H1 (cell line): ENCODE data around the gene TNFAIP8. TPM values are rescaled to one million over a fixed set of nuclear protein-coding genes. Genes with fewer than 3 reads are reported as not detected.

ENCODE experiments used
- CTCF ChIA-PET: fragments of 300-600 bp; sonication (Branson Sonifier 250); formaldehyde crosslinking; loops from one replicate; lab custom pipeline; 2021; ENCODE audit not compliant: partially characterized antibody; lab: Charles Lee
- POLR2A ChIA-PET: fragments of 300-600 bp; sonication (Branson Sonifier 250); formaldehyde crosslinking; loops from one replicate; lab custom pipeline; 2021; ENCODE audit warnings: inconsistent platforms; ENCODE audit not compliant: partially characterized antibody; lab: Charles Lee
- DNase-seq, 2 experiments: peaks; one replicate each; pipeline versions ENCODE4 v3.0.0 to v3.0.0-alpha.2; 2010 to 2022; ENCODE audit warnings: low spot score in 2 of 2, low read depth in 1 of 2, mixed read lengths in 1 of 2
- FAIRE-seq: peaks from 2 replicates; lab custom pipeline; 2011; peaks lifted over from hg19 to GRCh38; lab: Jason Lieb, UNC
- H2AFZ ChIP-seq: 2 replicates; pipeline ENCODE4 v1.8.1; 2012; ENCODE audit warnings: low read length, inconsistent platforms
- H2AK5ac ChIP-seq: 2 replicates; pipeline ENCODE4 v1.6.1; 2013; ENCODE audit warnings: low read depth, low read length
- H2BK120ac ChIP-seq: replicated peaks from 2 replicates; pipeline ENCODE3; 2013; ENCODE audit warnings: low read depth, low read length, inconsistent platforms
- H2BK12ac ChIP-seq: 2 replicates; pipeline ENCODE4 v1.6.1; 2013; ENCODE audit warnings: low read depth, low read length
- H2BK15ac ChIP-seq: 2 replicates; pipeline ENCODE4 v1.6.1; 2013; ENCODE audit warnings: low read length
- H2BK20ac ChIP-seq: 2 replicates; pipeline ENCODE4 v1.6.1; 2013; ENCODE audit warnings: low read length
- H2BK5ac ChIP-seq: 2 replicates; pipeline ENCODE4 v1.6.1; 2013; ENCODE audit warnings: low read depth, low read length
- H3K14ac ChIP-seq: 2 replicates; pipeline ENCODE4 v1.6.1; 2013; ENCODE audit warnings: inconsistent platforms; ENCODE audit not compliant: insufficient read length
- H3K18ac ChIP-seq: 2 replicates; pipeline ENCODE4 v1.6.1; 2013; ENCODE audit warnings: low read length; ENCODE audit errors: extremely low read depth
- H3K23ac ChIP-seq: 2 replicates; pipeline ENCODE4 v1.6.1; 2013; ENCODE audit warnings: inconsistent platforms; ENCODE audit not compliant: insufficient read length
- H3K23me2 ChIP-seq: 2 replicates; pipeline ENCODE4 v1.6.1; 2013; ENCODE audit warnings: low read depth, low read length
- H3K27ac ChIP-seq: 2 replicates; pipeline ENCODE4 v1.6.1; 2011; ENCODE audit warnings: low read depth, low read length, inconsistent platforms
- H3K27me3 ChIP-seq, 4 experiments: replicated peaks in 1 of 4; 1 replicate in 1 of 4; 2 replicates in 3 of 4; pipeline versions ENCODE4 v1.6.1 to v1.8.1; 2011 to 2013; ENCODE audit warnings: low read length in 3 of 4, mild to moderate bottlenecking in 3 of 4, inconsistent platforms in 2 of 4, mixed read lengths in 2 of 4, moderate library complexity in 1 of 4; ENCODE audit not compliant: control insufficient read depth in 3 of 4, insufficient read depth in 3 of 4; ENCODE audit errors: extremely low read depth in 1 of 4
- H3K36me3 ChIP-seq, 4 experiments: 2 replicates each; pipeline versions ENCODE4 v1.6.1 to v1.8.1; 2011 to 2013; ENCODE audit warnings: mild to moderate bottlenecking in 4 of 4, low read length in 3 of 4, moderate library complexity in 2 of 4, control low read depth in 1 of 4, inconsistent platforms in 1 of 4; ENCODE audit not compliant: insufficient read depth in 4 of 4, control insufficient read depth in 2 of 4
- H3K4ac ChIP-seq: replicated peaks from 2 replicates; pipeline ENCODE3; 2013; ENCODE audit warnings: low read length, low read depth, mixed read lengths, inconsistent platforms; ENCODE audit not compliant: insufficient read length
- H3K4me1 ChIP-seq, 4 experiments: replicated peaks in 1 of 4; 1 replicate in 1 of 4; 2 replicates in 3 of 4; pipeline versions ENCODE4 v1.6.1 to v1.8.1; 2011 to 2013; ENCODE audit warnings: low read length in 3 of 4, inconsistent platforms in 2 of 4, mixed read lengths in 1 of 4; ENCODE audit not compliant: insufficient read depth in 4 of 4, control insufficient read depth in 3 of 4
- H3K4me2 ChIP-seq, 2 experiments: 2 replicates each; pipeline versions ENCODE4 v1.6.1 to v1.8.1; 2011 to 2013; ENCODE audit warnings: low read depth in 2 of 2, low read length in 2 of 2, control low read depth in 1 of 2, inconsistent platforms in 1 of 2, mild to moderate bottlenecking in 1 of 2; ENCODE audit not compliant: insufficient read depth in 1 of 2
- H3K4me3 ChIP-seq, 4 experiments: fragments of 200-600, 300-600 bp in 1 of 4; sonication (generic), shearing (Covaris generic), sonication (Bioruptor Twin) in 1 of 4; 2 replicates each; pipeline versions ENCODE4 v1.5.1 to v1.8.1; 2011 to 2016; ENCODE audit warnings: low read length in 4 of 4, low read depth in 3 of 4, control low read depth in 2 of 4, inconsistent platforms in 2 of 4, mild to moderate bottlenecking in 2 of 4, mixed read lengths in 1 of 4, moderate library complexity in 1 of 4; ENCODE audit not compliant: insufficient read depth in 2 of 4; ENCODE audit errors: extremely low read depth in 1 of 4
- H3K56ac ChIP-seq: replicated peaks from 2 replicates; pipeline ENCODE3; 2013; ENCODE audit warnings: low read depth, mild to moderate bottlenecking, mixed read lengths, low read length, inconsistent platforms; ENCODE audit not compliant: insufficient read length
- H3K79me1 ChIP-seq: 2 replicates; pipeline ENCODE4 v1.6.1; 2013; ENCODE audit warnings: low read depth, low read length, control low read depth
- H3K79me2 ChIP-seq, 2 experiments: 2 replicates each; pipeline versions ENCODE4 v1.6.1 to v1.8.1; 2012 to 2013; ENCODE audit warnings: low read length in 2 of 2, mild to moderate bottlenecking in 2 of 2, inconsistent platforms in 1 of 2; ENCODE audit not compliant: insufficient read depth in 2 of 2, control insufficient read depth in 1 of 2
- H3K9ac ChIP-seq, 4 experiments: replicated peaks in 1 of 4; 1 replicate in 1 of 4; 2 replicates in 3 of 4; pipeline versions ENCODE4 v1.6.1 to v1.8.1; 2011 to 2013; ENCODE audit warnings: low read depth in 3 of 4, low read length in 3 of 4, control low read depth in 2 of 4, mild to moderate bottlenecking in 2 of 4, moderate library complexity in 2 of 4, inconsistent platforms in 1 of 4; ENCODE audit errors: extremely low read depth in 1 of 4
- H3K9me3 ChIP-seq, 2 experiments: 2 replicates each; pipeline versions ENCODE4 v1.6.1 to v1.8.1; 2012 to 2013; ENCODE audit warnings: mild to moderate bottlenecking in 2 of 2, moderate library complexity in 2 of 2, control low read depth in 1 of 2, inconsistent platforms in 1 of 2, low read depth in 1 of 2, low read length in 1 of 2, mixed read lengths in 1 of 2; ENCODE audit not compliant: insufficient read depth in 2 of 2
- H4K20me1 ChIP-seq, 2 experiments: replicated peaks in 1 of 2; 2 replicates each; pipeline versions ENCODE3 to v1.8.1; 2011 to 2013; ENCODE audit warnings: inconsistent platforms in 2 of 2, low read length in 2 of 2, mild to moderate bottlenecking in 1 of 2; ENCODE audit not compliant: insufficient read depth in 2 of 2, control insufficient read depth in 1 of 2
- H4K5ac ChIP-seq: 2 replicates; pipeline ENCODE4 v1.6.1; 2013; ENCODE audit warnings: low read length, low read depth, mixed read lengths, inconsistent platforms; ENCODE audit not compliant: insufficient read length
- H4K8ac ChIP-seq: 2 replicates; pipeline ENCODE4 v1.8.0; 2013; ENCODE audit warnings: mild to moderate bottlenecking, moderate library complexity, low read length, inconsistent platforms; ENCODE audit not compliant: insufficient read depth; ENCODE audit errors: extremely low read depth
- H4K91ac ChIP-seq: replicated peaks from 2 replicates; pipeline ENCODE3; 2013; ENCODE audit warnings: low read length, mixed read lengths, inconsistent platforms; ENCODE audit not compliant: insufficient read length
- MAFK ChIP-seq: IDR thresholded peaks from 2 replicates; pipeline ENCODE4 v1.6.1; 2012; ENCODE audit warnings: low read depth, mild to moderate bottlenecking, improper control_type of control experiment, low read length
- SAP30 ChIP-seq: fragments of 300-600 bp; sonication (generic); IDR thresholded peaks from 2 replicates; pipeline ENCODE4 v1.7.1; 2012; ENCODE audit warnings: low read length, moderate library complexity, mild to moderate bottlenecking, inconsistent platforms; ENCODE audit not compliant: insufficient read depth, insufficient replicate concordance
- SP2 ChIP-seq: IDR thresholded peaks from 2 replicates; pipeline ENCODE4 v1.6.1; 2012; ENCODE audit warnings: mild to moderate bottlenecking, low read length, inconsistent platforms
- WGBS, 2 experiments: shearing (Covaris generic) in 1 of 2; methylation state at CpG; one replicate each; pipeline versions ENCODE4 v1.1.6 to v1.1.7; 2013 to 2015; ENCODE audit warnings: low lambda C conversion rate in 2 of 2, mixed read lengths in 2 of 2, inconsistent platforms in 1 of 2, low coverage in 1 of 2, missing lambda C conversion rate in 1 of 2; ENCODE audit not compliant: insufficient replicate concordance in 2 of 2, insufficient coverage in 1 of 2, insufficient read length in 1 of 2; ENCODE audit errors: extremely low coverage in 1 of 2, missing lambda C conversion rate in 1 of 2; 5-methylcytosine and 5-hydroxymethylcytosine counted together
- polyA plus RNA-seq, 7 experiments: library from polyadenylated mRNA; depleted of rRNA in 3 of 7; stranded (reverse) in 5 of 7; unstranded in 2 of 7; fragments of >200 nt in 5 of 7; fragments of 200-250 nt in 2 of 7; gene quantifications; 1 replicate in 5 of 7; 2 replicates in 1 of 7; 4 replicates in 1 of 7; pipeline versions ENCODE4 v1.2.1 to v1.2.3, GENCODE V29; 2011 to 2013; ENCODE audit warnings: missing spikeins in 2 of 7, mixed read lengths in 2 of 7
- total RNA-seq: library from RNA; stranded (reverse); fragmentation: NEBNext Ultra II Directional; extraction: Animal tissue kit (Norgen Biotek cat#: 25700); gene quantifications from 2 replicates; pipeline ENCODE4 v1.2.1, GENCODE V29; 2021

Gene TNFAIP8
- total and polyA plus RNA-seq, 2 of the 8 experiments (the other 6 are each of a cell fraction or from before 2014, with no cell fraction given) = 12.4 to 19.3 TPM

DNA sequence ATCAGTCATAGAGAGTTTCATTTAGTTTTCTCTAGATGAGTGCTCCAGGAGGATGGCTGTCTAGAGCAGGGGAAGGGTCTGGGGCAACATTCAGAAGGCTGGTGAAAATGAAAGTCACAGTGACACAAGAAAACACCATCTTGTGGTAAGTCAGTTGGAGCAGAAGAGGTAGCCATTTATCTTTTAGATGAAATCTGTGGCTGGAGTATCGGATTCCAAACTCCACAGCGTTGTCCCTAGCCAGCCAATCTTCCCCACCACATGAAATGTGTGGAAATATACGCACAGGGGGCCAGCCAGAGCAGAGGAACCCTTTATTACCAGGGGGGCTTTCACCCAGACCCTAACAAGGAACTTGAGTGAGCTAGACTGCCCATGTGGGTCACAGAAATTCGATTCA, 15.9 kb upstream of the TNFAIP8 start:
- FAIRE-seq (no peak), DNase-seq (no peak)
- Histone ChIP-seq H2BK12ac (no peak overlapping the region), H4K8ac (no peak overlapping the region), H4K91ac (no peak overlapping the region), H3K56ac (no peak overlapping the region), H3K9ac (no peak overlapping the region), H3K14ac (no peak overlapping the region), H3K4ac (no peak overlapping the region), H3K4me1 (no peaks in the 10 kb centered on the region; a peak in 3 of 7 replicates), H3K36me3 (no peaks in the 10 kb centered on the region), H3K23ac (no peak overlapping the region), H3K9me3 (no peaks in the 10 kb centered on the region), H2BK15ac (no peak overlapping the region), H3K18ac (no peak overlapping the region), H3K79me2 (no peaks in the 10 kb centered on the region), H3K79me1 (no peaks in the 10 kb centered on the region), H4K5ac (no peak overlapping the region), H3K4me3 (no peak overlapping the region), H4K20me1 (no peaks in the 10 kb centered on the region), H2AK5ac (no peak overlapping the region), H2BK20ac (no peak overlapping the region), H2BK120ac (no peak overlapping the region), H3K27me3 (no peaks in the 10 kb centered on the region), H3K23me2 (no peaks in the 10 kb centered on the region), H3K4me2 (no peak overlapping the region), H3K27ac (no peak overlapping the region), H2BK5ac (no peak overlapping the region), H2AFZ (no peak overlapping the region)
- TF ChIP-seq SAP30 (no peak), MAFK (no peak), SP2 (no peak)
- POLR2A ChIA-PET = no interaction called here
- 91% methylated on average over 4 of the region's 4 CpGs; no CpG with 5 or more reads in 1 of the 2 experiments for WGBS, 2 experiments
- CTCF ChIA-PET = interaction anchor here (0.8 to 2.7 kb wide), 2 partner anchors 16 to 72 kb away, joined by 3 to 12 read pairs; partner anchors contain the start of gene TNFAIP8
